Measurements from ENCODE around the gene CCHCR1. TPM values are rescaled to one million over a fixed set of nuclear protein-coding genes. Genes with fewer than 3 reads are reported as not detected.

Gene CCHCR1
- total and polyA plus RNA-seq, 4 donors: 3.1 to 9.9 (median 6.2) TPM

GRCh38 chr6:31194061-31194834 is 36.6 kb upstream of the CCHCR1 start:
- TF ChIP-seq, protein P1, sequence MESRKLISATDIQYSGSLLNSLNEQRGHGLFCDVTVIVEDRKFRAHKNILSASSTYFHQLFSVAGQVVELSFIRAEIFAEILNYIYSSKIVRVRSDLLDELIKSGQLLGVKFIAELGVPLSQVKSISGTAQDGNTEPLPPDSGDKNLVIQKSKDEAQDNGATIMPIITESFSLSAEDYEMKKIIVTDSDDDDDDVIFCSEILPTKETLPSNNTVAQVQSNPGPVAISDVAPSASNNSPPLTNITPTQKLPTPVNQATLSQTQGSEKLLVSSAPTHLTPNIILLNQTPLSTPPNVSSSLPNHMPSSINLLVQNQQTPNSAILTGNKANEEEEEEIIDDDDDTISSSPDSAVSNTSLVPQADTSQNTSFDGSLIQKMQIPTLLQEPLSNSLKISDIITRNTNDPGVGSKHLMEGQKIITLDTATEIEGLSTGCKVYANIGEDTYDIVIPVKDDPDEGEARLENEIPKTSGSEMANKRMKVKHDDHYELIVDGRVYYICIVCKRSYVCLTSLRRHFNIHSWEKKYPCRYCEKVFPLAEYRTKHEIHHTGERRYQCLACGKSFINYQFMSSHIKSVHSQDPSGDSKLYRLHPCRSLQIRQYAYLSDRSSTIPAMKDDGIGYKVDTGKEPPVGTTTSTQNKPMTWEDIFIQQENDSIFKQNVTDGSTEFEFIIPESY (IDR thresholded peaks at IDR 0.05): no peak
- no peak for TF ChIP-seq YY1 (IDR thresholded peaks at IDR 0.05)
- TF ChIP-seq TAF1 (conservative IDR thresholded peaks at IDR 0.05): no peak
- TF ChIP-seq ATF3 (IDR thresholded peaks at IDR 0.05): no peak
- TF ChIP-seq, protein P2, sequence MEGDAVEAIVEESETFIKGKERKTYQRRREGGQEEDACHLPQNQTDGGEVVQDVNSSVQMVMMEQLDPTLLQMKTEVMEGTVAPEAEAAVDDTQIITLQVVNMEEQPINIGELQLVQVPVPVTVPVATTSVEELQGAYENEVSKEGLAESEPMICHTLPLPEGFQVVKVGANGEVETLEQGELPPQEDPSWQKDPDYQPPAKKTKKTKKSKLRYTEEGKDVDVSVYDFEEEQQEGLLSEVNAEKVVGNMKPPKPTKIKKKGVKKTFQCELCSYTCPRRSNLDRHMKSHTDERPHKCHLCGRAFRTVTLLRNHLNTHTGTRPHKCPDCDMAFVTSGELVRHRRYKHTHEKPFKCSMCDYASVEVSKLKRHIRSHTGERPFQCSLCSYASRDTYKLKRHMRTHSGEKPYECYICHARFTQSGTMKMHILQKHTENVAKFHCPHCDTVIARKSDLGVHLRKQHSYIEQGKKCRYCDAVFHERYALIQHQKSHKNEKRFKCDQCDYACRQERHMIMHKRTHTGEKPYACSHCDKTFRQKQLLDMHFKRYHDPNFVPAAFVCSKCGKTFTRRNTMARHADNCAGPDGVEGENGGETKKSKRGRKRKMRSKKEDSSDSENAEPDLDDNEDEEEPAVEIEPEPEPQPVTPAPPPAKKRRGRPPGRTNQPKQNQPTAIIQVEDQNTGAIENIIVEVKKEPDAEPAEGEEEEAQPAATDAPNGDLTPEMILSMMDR (IDR thresholded peaks at IDR 0.05; ENCODE audit: low read depth, low read length, missing input control): no peak
- no peak for TF ChIP-seq FOXA2 (IDR thresholded peaks at IDR 0.05)
- TF ChIP-seq REST (IDR thresholded peaks at IDR 0.05): no peak
- no peak for TF ChIP-seq HNF4G (IDR thresholded peaks at IDR 0.05)
- no peak for DNase-seq (ENCODE audit: low spot score)
- H3K27me3 ChIP-seq (ENCODE audit: control insufficient read depth in 4 of 4, insufficient read depth in 4 of 4, low read length in 3 of 4): no peaks in the 10 kb centered on the region
- WGBS: 77% methylated on average over 6 of the region's 6 CpGs
- peaks cover 0 to 2% (median 0%) of the 10 kb centered on the region in 4 donors for H3K36me3 ChIP-seq (ENCODE audit: control insufficient read depth in 4 of 4, insufficient read depth in 3 of 4, low read depth in 1 of 4, low read length in 3 of 4)
- no peaks in the 10 kb centered on the region for H3K9me3 ChIP-seq (ENCODE audit: control insufficient read depth in 4 of 4, low read length in 3 of 4)
- H3K9ac ChIP-seq (ENCODE audit: low read depth in 1 of 2, low read length in 2 of 2): no peak overlapping the region
- no peak overlapping the region for H3K4me3 ChIP-seq (ENCODE audit: low read depth in 1 of 3, low read length in 3 of 3)
- no peak overlapping the region for H3K27ac ChIP-seq (ENCODE audit: low read depth in 1 of 2, low read length in 2 of 2)
- peaks cover 0 to 7% (median 1%) of the 10 kb centered on the region in 4 donors for H3K4me1 ChIP-seq (ENCODE audit: control insufficient read depth in 4 of 4, insufficient read depth in 4 of 4, low read length in 3 of 4)

DNA sequence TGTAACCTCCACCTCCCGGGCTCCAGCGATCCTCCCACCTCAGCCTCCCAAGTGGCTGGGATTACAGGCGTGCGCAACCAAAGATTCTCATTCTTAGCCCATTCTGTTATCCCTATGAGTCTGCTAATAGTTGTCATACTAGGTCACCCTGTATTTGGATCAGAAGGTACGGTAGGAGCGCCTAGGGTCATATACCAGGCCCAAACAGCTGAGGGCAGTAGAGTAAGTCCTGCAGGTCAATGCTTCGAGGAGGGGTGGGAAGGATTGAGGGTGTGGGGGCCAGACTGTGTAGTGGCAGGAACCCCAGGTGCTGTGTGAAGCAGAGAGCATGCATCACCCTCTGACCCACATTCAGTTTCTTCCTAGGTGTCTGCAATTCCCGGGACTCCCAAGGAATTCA is 35.6 kb upstream of the CCHCR1 start:
- Histone ChIP-seq H3K4me3 (ENCODE audit: low read depth in 1 of 3, low read length in 3 of 3) (no peak overlapping the region), H3K27me3 (ENCODE audit: control insufficient read depth in 4 of 4, insufficient read depth in 4 of 4, low read length in 3 of 4) (no peaks in the 10 kb centered on the region), H3K9ac (ENCODE audit: low read depth in 1 of 2, low read length in 2 of 2) (no peak overlapping the region), H3K4me1 (ENCODE audit: control insufficient read depth in 4 of 4, insufficient read depth in 4 of 4, low read length in 3 of 4) (peaks cover 0 to 7% (median 1%) of the 10 kb centered on the region in 4 donors), H3K9me3 (ENCODE audit: control insufficient read depth in 4 of 4, low read length in 3 of 4) (no peaks in the 10 kb centered on the region), H3K36me3 (ENCODE audit: control insufficient read depth in 4 of 4, insufficient read depth in 3 of 4, low read depth in 1 of 4, low read length in 3 of 4) (peaks cover 0 to 2% (median 0%) of the 10 kb centered on the region in 4 donors), H3K27ac (ENCODE audit: low read depth in 1 of 2, low read length in 2 of 2) (no peak overlapping the region)
- WGBS: 83% methylated on average over 8 of the region's 8 CpGs
- DNase-seq (ENCODE audit: low spot score): no peak
- TF ChIP-seq ATF3 (IDR thresholded peaks at IDR 0.05) (no peak), FOXA1 (IDR thresholded peaks at IDR 0.05) (no peak), TAF1 (conservative IDR thresholded peaks at IDR 0.05) (no peak), REST (IDR thresholded peaks at IDR 0.05) (no peak), YY1 (IDR thresholded peaks at IDR 0.05) (no peak), EGR1 (IDR thresholded peaks at IDR 0.05; ENCODE audit: low read depth in 2 of 2) (no peak), HNF4G (IDR thresholded peaks at IDR 0.05) (no peak), RAD21 (IDR thresholded peaks at IDR 0.05) (no peak), GABPA (IDR thresholded peaks at IDR 0.05 in 1 of 2, conservative IDR thresholded peaks at IDR 0.05 in 1 of 2) (no peak), FOXA2 (IDR thresholded peaks at IDR 0.05) (no peak), HNF4A (conservative IDR thresholded peaks at IDR 0.05) (no peak)
- TF ChIP-seq, protein P1 (IDR thresholded peaks at IDR 0.05): no peak
